BE2C (cell line): Measurements from ENCODE around the gene SRPRB.

Source experiments
- DNase-seq: peaks from one replicate; pipeline ENCODE4 v3.0.0-alpha.2; 2020
- H3K27me3 ChIP-seq: fragments of 250-450 bp; sonication (Bioruptor Pico); 2 replicates; pipeline ENCODE4 v1.5.1; 2020; ENCODE audit warnings: mild to moderate bottlenecking
- H3K36me3 ChIP-seq: fragments of 250-450 bp; sonication (Bioruptor Pico); 2 replicates; pipeline ENCODE4 v1.5.1; 2020; ENCODE audit warnings: mild to moderate bottlenecking
- H3K4me1 ChIP-seq: fragments of 250-450 bp; sonication (Bioruptor Pico); 2 replicates; pipeline ENCODE4 v1.5.1; 2020
- H3K4me3 ChIP-seq: 2 replicates; pipeline ENCODE4 v1.5.1; 2011; ENCODE audit warnings: low read depth, low read length
- H3K9me3 ChIP-seq: fragments of 250-450 bp; sonication (Bioruptor Pico); 2 replicates; pipeline ENCODE4 v1.5.1; 2020
- CTCF ChIP-seq: IDR thresholded peaks from 2 replicates; pipeline ENCODE4 v1.5.1; 2012; ENCODE audit warnings: mild to moderate bottlenecking, low read depth, low read length

The SRPRB gene

GRCh38 chr3:133828576-133829309 is 23.1 kb downstream of the SRPRB start:
- no peak for TF ChIP-seq CTCF
- Histone ChIP-seq H3K9me3 (no peaks in the 10 kb centered on the region), H3K4me1 (no peaks in the 10 kb centered on the region), H3K36me3 (peaks cover 7% of the 10 kb centered on the region), H3K27me3 (no peaks in the 10 kb centered on the region), H3K4me3 (no peak overlapping the region)
- DNase-seq: peak; percentile 34

GRCh38 chr3:133829310-133829707 is 23.7 kb downstream of the SRPRB start:
- TF ChIP-seq CTCF: no peak
- Histone ChIP-seq H3K4me3 (no peak overlapping the region), H3K36me3 (peaks cover 2% of the 10 kb centered on the region), H3K4me1 (no peaks in the 10 kb centered on the region), H3K9me3 (no peaks in the 10 kb centered on the region), H3K27me3 (no peaks in the 10 kb centered on the region)
- no peak for DNase-seq

- no peaks in the 10 kb centered on the region for H3K9me3 ChIP-seq
- TF ChIP-seq CTCF: no peak
- DNase-seq: no peak
- H3K27me3 ChIP-seq: no peaks in the 10 kb centered on the region
- no peaks in the 10 kb centered on the region for H3K36me3 ChIP-seq
- no peak overlapping the region for H3K4me3 ChIP-seq
- no peaks in the 10 kb centered on the region for H3K4me1 ChIP-seq
Measured at GRCh38 chr3:133830071-133830470, 24.5 kb downstream of the SRPRB start.

GRCh38 chr3:133831966-133832801 is 26.6 kb downstream of the SRPRB start:
- H3K36me3 ChIP-seq: no peaks in the 10 kb centered on the region
- no peaks in the 10 kb centered on the region for H3K27me3 ChIP-seq
- no peak overlapping the region for H3K4me3 ChIP-seq
- no peak for TF ChIP-seq CTCF
- no peak for DNase-seq
- H3K9me3 ChIP-seq: no peaks in the 10 kb centered on the region
- no peaks in the 10 kb centered on the region for H3K4me1 ChIP-seq

GRCh38 chr3:133832802-133833144 is 27.2 kb downstream of the SRPRB start:
- TF ChIP-seq CTCF: no peak
- DNase-seq: no peak

GRCh38 chr3:133833267-133833666 is 27.7 kb downstream of the SRPRB start:
- Histone ChIP-seq H3K9me3 (no peaks in the 10 kb centered on the region), H3K4me1 (no peaks in the 10 kb centered on the region), H3K36me3 (no peaks in the 10 kb centered on the region), H3K27me3 (no peaks in the 10 kb centered on the region), H3K4me3 (no peak overlapping the region)
- no peak for DNase-seq
- no peak for TF ChIP-seq CTCF

More at GRCh38 chr3:133832802-133833144, 27.2 kb downstream of the SRPRB start:
- Histone ChIP-seq H3K4me1 (no peaks in the 10 kb centered on the region), H3K36me3 (no peaks in the 10 kb centered on the region), H3K27me3 (no peaks in the 10 kb centered on the region), H3K9me3 (no peaks in the 10 kb centered on the region), H3K4me3 (no peak overlapping the region)
